HL-60/S4 treated with retinoic acid at 250 ng/mL for 4 days and 3 days (cell line): Measurements from ENCODE around the gene SNRPA.
"Not testable (repeated sequence)": the region's sequence is repeated elsewhere in the genome, so short reads cannot be mapped to it uniquely, and the experiment has no call there.

Experiments
- in situ Hi-C: fragments of 300-500 bp; cut with MboI; formaldehyde crosslinking; loops from 2 replicates; pipeline ENCODE4 v1.7.0; 2022; ENCODE audit warnings: low sequenced_read_pairs

Gene SNRPA

DNA sequence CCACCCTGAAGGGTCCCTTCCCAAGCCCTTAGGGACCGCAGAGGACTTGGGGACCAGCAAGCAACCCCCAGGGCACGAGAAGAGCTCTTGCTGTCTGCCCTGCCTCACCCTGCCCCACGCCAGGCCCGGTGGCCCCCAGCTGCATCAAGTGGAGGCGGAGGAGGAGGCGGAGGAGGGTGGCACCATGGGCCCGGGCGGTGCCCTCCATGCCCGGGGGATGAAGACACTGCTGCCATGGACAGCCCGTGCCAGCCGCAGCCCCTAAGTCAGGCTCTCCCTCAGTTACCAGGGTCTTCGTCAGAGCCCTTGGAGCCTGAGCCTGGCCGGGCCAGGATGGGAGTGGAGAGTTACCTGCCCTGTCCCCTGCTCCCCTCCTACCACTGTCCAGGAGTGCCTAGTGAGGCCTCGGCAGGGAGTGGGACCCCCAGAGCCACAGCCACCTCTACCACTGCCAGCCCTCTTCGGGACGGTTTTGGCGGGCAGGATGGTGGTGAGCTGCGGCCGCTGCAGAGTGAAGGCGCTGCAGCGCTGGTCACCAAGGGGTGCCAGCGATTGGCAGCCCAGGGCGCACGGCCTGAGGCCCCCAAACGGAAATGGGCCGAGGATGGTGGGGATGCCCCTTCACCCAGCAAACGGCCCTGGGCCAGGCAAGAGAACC, 49.5 kb downstream of the SNRPA start:
- in situ Hi-C loops = no loop called here

- in situ Hi-C loops = no loop called here
These were observed 50.0 kb downstream of the SNRPA start for GRCh38 chr19:40800997-40801377.

DNA sequence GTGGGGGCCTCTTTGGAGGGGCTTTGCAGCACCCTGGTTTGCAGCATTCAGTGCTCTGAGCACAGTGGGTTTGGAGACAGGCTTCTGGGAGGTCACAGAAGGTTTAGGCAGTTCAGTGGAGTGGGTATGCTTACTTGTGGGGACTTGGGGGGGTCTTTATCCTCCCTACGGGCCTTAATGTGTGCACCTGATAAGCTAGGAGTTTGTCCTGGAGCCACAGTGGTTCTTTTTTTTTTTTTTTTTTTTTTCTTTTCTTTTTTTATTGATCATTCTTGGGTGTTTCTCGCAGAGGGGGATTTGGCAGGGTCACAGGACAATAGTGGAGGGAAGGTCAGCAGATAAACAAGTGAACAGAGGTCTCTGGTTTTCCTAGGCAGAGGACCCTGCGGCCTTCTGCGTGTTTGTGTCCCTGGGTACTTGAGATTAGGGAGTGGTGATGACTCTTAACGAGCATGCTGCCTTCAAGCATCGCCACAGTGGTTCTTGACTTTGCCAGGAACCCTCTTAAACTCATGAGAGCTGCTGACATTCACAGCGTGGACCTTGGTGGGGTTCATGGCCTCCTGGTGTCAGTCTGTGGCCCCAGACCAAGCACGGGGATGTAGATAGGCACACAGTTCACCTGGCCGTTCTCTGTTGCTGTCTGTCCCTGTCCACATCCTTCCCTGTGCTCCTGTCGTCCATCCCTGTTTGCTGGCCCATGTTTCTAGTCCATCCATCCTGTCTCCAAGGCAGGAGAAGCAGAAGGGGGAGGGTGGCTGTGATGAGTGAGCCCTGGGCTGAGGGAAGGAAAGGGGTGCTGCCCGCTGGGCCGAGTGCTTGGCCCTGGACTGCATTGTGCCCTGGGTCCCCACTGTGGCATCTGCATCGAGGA, 50.7 kb downstream of the SNRPA start:
- in situ Hi-C loops = no loop called here

DNA sequence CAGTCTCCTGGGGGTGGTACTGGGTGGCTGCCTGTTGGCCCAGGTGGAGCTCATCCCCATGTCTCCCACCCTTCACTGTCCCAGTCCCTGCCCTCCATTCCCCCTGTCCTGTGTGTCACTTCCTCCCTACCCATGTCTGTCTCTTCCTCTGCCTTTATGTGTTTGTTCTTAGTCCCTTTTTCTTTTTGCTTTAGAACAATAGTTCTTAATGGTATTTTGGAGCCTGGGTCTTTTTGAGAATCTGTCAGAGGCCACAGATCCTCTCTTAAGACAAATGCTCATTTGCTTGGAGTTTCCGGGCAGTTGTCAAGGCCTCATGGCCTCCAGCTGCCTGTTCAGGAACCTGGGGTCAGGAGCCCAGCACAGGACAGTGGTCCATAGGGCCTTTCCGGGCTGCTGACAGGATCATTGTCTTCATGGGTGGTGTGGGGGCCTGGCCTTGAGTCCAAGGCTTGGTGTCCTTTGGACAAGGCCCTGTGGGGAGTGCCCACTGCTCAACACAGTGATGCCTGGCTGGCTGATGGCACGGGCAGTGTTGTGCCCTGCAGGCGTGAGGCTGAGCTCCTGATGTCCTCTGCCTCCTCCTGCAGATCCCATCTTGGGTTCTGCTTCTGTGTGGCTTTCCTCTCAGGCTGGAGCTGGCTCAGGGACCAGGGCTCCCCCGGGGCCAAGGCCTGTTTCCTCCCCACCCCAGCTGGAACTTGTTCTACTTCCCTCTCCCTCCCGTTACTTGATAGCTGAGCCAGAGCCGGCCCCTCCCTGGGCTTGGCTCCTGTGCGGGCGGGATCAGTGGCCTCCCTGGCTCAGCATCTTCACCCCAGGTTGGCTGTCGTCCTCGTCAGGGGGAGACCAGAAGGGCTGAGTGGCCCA, 51.5 kb downstream of the SNRPA start:
- in situ Hi-C loops = no loop called here

DNA sequence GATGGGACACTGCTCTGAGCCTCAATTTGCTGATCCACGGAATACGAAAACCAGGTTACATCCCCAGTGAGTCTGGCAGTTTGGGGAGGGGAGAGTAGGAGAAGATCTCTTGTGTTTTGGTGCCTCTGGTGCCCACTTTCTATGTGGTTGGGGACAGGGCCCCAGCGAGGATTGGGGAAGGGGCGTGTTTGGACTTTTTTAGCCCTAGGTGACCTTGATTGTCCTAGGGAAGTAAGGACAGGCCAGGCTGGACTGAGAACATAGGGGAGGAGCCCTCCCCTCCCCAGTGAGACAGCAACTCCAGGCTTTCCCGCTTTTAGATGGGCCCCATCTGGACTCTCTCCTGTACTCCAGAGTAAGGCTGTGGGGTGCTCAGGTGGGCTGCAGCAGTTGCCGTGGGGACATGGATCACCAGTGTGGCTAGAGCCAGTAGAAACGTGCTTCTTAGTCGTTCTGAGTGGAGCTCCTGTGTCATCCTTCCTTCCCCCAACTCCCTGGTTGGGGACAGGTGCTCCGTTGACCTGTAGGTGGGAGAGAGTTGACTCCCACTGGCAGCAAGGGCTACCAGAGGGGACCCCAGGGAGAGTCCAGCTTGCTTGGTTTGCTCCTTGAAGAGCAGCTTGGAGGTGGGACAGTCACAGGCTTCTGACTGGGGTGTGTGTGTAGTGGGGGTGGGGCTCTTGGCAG, 52.3 kb downstream of the SNRPA start:
- in situ Hi-C loops = no loop called here

DNA sequence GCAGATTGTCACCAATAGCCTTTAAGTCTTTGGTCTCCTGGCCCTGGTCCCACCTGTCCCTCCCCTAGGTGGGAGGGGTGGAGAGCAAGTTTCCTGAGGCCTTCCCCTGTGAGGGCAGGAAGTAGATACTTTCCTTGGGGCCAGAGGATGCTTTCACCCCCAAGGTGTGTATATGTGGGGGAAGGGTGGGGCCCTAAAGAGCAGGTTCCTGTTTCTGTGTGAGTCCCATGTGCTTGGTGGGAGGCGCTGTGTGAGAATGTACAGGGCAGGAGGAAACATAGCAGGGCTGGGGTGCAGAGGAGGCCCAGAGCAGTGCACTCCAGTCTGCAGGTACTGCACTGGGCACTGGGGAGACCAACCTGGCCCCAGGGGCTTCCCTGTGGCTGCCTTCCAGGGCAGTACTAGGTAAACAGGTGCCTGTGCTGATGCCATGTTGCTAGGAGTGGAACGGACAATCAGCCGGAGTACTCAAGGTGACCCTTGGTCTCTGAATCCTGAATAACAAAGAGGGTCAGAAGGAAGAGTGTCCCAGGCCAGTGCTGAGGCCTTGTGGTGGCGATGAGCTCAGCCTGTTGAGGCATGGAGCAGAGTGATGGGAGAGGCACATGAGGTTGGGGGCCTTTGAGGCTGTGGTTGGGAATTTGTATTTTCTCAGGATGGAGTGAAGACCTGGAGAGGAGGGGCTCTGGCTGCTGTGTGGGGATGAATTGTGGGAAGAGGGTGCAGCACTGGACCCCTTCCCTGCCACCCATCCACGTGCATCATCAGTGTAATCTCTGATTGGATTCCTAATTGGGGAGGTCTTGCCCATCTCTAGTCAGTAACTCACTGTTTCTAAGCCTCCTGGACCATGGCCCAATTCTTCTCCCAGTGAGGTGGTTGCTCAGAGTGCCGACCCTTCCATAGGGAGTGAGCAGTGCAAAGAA, 53.1 kb downstream of the SNRPA start:
- in situ Hi-C loops = no loop called here

DNA sequence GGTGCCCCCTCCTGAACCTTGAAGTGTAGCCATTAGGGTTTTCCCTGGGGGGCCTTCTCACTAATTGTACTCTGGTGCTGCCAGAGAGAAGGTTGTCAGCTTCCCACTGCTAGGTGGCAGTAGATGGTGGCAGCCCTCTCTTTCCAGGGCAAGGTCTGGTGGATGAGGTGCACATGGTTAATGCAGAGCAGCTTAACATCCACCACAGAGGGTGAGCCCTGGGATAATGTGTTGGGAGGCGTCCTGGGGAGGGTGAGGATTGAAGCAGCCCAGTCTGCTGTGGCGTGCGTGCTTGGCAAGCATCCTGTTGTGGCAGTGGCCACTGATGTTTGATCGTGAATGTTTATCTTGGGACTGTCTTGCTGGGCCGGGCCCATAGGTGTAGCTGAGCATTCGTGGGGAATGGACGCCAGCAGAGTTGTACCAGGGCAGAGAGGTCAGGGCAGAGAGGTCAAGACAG, 53.8 kb downstream of the SNRPA start:
- in situ Hi-C loops = no loop called here

- in situ Hi-C loops = no loop called here
These were observed 54.4 kb downstream of the SNRPA start for GRCh38 chr19:40805258-40805868.

- in situ Hi-C loops = no loop called here
These were observed 55.6 kb downstream of the SNRPA start for GRCh38 chr19:40806423-40807146.

DNA sequence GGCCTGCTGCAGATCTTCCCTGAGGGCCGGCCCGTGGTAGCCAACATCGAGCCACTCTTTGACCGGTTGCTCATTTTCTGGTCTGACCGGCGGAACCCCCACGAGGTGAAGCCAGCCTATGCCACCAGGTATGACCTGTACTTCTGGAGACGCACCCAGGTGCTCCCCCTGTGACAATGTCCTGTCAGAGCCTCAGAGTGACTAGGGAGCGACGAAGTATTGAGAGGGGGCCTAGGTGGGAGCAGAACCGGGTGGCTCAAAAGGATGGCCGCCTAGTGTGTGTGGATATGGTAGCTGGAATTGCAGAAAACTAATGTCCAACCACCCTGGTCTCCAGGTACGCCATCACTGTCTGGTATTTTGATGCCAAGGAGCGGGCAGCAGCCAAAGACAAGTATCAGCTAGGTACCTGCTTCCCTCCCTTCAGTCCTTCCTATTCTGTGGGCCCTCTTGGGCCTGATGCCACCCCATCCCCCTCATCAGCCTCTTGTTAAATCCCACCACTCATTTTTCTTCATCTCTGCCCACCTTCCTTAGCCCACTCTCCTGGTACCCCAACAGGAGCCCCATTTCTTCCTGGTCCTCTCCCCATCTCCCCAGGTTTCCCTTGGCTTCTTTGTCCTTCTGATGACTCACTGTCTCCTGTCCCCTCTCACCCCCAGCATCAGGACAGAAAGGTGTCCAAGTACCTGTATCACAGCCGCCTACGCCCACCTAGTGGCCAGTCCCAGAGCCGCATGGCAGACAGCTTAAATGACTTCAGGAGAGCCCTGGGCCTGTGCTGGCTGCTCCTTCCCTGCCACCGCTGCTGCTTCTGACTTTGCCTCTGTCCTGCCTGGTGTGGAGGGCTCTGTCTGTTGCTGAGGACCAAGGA, 56.4 kb downstream of the SNRPA start:
- in situ Hi-C loops = no loop called here

- in situ Hi-C loops = no loop called here
These were observed 57.0 kb downstream of the SNRPA start for GRCh38 chr19:40808021-40808325.

DNA sequence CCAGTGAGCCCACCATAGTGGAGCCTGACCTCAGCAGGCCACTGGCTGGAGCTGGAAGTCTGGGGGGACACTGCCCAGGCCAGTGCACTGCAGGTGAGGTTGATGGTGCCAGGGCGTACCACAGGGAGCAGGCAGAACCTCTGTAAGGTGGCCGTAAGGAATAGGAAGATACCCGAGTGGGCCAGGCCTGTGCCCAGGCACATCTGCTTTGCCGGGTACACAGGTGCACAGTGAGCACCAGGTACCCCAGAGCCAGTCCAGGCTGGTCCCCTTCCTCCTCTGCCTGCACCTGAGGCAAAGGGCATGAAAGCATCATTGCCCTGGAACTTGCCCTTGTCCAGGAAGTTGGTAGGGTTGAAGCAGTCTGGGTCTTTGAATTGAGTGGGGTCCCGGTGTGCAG, 57.5 kb downstream of the SNRPA start:
- in situ Hi-C loops = no loop called here

- in situ Hi-C loops = no loop called here
These were observed 58.5 kb downstream of the SNRPA start for GRCh38 chr19:40809358-40810086.

GRCh38 chr19:40810160-40810559, 59.2 kb downstream of the SNRPA start:
- in situ Hi-C loops = no loop called here

GRCh38 chr19:40810649-40811408, 59.8 kb downstream of the SNRPA start:
- in situ Hi-C loops = not testable (repeated sequence)
